Pancreas (tissue), 10 donors: ENCODE measurements around the gene PAWR. TPM values are rescaled to one million over a fixed set of nuclear protein-coding genes. Genes with fewer than 3 reads are reported as not detected.

Experiments
- ATAC-seq, 4 donors: fragments of 200-7000 bp; cut with Tn5 transposase; one replicate each; pipeline versions ENCODE4 v1.8.0 to v1.9.1; 2020; ENCODE audit warnings: mild to moderate bottlenecking in 4 of 4, moderate library complexity in 4 of 4
- DNase-seq, 6 donors: peaks; one replicate each; pipeline ENCODE4 v3.0.0-alpha.2; 2020
- FAIRE-seq: peaks from 2 replicates; lab custom pipeline; 2012; peaks lifted over from hg19 to GRCh38; lab: Jason Lieb, UNC
- H3K27ac ChIP-seq, 4 donors: fragments of 200-600 bp; sonication (generic); 1 replicate in 3 of 4; 2 replicates in 1 of 4; pipeline versions ENCODE4 v1.5.0 to v1.8.0; 2020
- H3K27me3 ChIP-seq, 4 donors: fragments of 200-600 bp; one replicate each; pipeline ENCODE4 v1.8.0; 2021
- H3K36me3 ChIP-seq, 3 donors: fragments of 200-600 bp; sonication (generic) in 1 of 3; one replicate each; pipeline versions ENCODE4 v1.5.0 to v1.8.0; 2020 to 2021
- H3K4me1 ChIP-seq, 3 donors: fragments of 200-600 bp; one replicate each; pipeline ENCODE4 v1.8.0; 2021
- H3K4me3 ChIP-seq, 4 donors: fragments of 200-600 bp; sonication (generic) in 2 of 4; one replicate each; pipeline versions ENCODE4 v1.5.0 to v1.8.0; 2020 to 2021
- H3K9me3 ChIP-seq, 4 donors: fragments of 200-600 bp; one replicate each; pipeline ENCODE4 v1.8.0; 2021
- WGBS, 2 donors: extraction: QIAGEN DNeasy Blood & Tissue Kit; methylation state at CpG; one replicate each; pipeline ENCODE4 v1.1.7; 2013; 5-methylcytosine and 5-hydroxymethylcytosine counted together
- intact Hi-C, 3 donors: fragments of 100-400 bp; cut with DNase I; formaldehyde crosslinking; loops; one replicate each; pipeline versions ENCODE4 v1.11.1 to v1.14.2; 2022
- polyA plus RNA-seq, 2 donors: library from polyadenylated mRNA; stranded (reverse); fragments of 200-250 nt; gene quantifications; one replicate each; pipeline ENCODE4 v1.2.3, GENCODE V29; 2013
- total RNA-seq, 6 donors: library from RNA; stranded (reverse); fragmentation: NEBNext Ultra II Directional in 4 of 6; extraction: Animal tissue kit (Norgen Biotek cat#: 25700) in 4 of 6; gene quantifications; one replicate each; pipeline versions ENCODE4 v1.2.1 to v1.2.4, GENCODE V29; 2021 to 2023
- TF ChIP-seq, protein P1 (sequence below), 4 donors: fragments of 200-600 bp; sonication (generic) in 3 of 4; IDR thresholded peaks; one replicate each; pipeline versions ENCODE4 v1.5.0 to v1.8.0; 2021; ENCODE audit warnings: antibody characterized with exemption in 4 of 4
- donor health status: healthy with polysubstance abuse.
- donor health status: DM: no; HTN: no; CAD: no; lungs with moderate emphysema.
- donor health status: DM: no; HTN: no; CAD: no.
- donor health status: control.
- donor health status: control.
- donor health status: Bipolar disorder and iron deficiency.
- donor health status: DM: yes; HTN: yes; CAD: no.
- donor health status: DM: no; HTN: no; CAD: no.
- donor health status: DM: no; HTN: no; CAD: no.
- donor health status: DM: yes; HTN: yes; CAD: no.

Gene PAWR
- total and polyA plus RNA-seq, 8 donors, result 18.8 to 64.4 (median 37.3) TPM

DNA sequence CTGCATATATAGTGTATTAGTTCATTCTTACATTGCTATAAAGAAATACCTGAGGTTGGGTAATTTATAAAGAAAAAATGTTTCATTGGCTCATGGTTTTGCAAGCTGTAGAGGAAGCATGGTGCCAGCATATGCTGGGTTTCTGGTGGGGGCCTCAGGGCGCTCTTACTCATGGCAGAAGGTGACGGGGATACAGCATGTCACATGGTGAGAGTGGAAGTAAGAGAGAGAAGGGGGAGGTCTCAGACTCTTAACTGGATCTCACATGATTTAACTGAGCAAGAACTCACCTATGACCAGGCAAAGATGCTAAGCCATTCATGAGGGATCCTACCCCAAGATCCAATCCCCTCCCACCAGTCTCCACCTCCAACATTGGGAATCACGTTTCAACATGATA is 15.9 kb upstream of the PAWR start:
- no peak overlapping the region for H3K4me3 ChIP-seq
- H3K36me3 ChIP-seq, result no peaks in the 10 kb centered on the region
- H3K27ac ChIP-seq, result no peak overlapping the region
- DNase-seq (no peak), ATAC-seq (no peak), FAIRE-seq (no peak)
- TF ChIP-seq, protein P1, sequence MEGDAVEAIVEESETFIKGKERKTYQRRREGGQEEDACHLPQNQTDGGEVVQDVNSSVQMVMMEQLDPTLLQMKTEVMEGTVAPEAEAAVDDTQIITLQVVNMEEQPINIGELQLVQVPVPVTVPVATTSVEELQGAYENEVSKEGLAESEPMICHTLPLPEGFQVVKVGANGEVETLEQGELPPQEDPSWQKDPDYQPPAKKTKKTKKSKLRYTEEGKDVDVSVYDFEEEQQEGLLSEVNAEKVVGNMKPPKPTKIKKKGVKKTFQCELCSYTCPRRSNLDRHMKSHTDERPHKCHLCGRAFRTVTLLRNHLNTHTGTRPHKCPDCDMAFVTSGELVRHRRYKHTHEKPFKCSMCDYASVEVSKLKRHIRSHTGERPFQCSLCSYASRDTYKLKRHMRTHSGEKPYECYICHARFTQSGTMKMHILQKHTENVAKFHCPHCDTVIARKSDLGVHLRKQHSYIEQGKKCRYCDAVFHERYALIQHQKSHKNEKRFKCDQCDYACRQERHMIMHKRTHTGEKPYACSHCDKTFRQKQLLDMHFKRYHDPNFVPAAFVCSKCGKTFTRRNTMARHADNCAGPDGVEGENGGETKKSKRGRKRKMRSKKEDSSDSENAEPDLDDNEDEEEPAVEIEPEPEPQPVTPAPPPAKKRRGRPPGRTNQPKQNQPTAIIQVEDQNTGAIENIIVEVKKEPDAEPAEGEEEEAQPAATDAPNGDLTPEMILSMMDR (IDR thresholded peaks at IDR 0.05), result no peak
- no peaks in the 10 kb centered on the region for H3K27me3 ChIP-seq
- WGBS, 2 donors, result 66 to 71% methylated on average over 3 of the region's 3 CpGs
- intact Hi-C loops, result no loop called here
- no peaks in the 10 kb centered on the region for H3K4me1 ChIP-seq
- H3K9me3 ChIP-seq, result no peaks in the 10 kb centered on the region

DNA sequence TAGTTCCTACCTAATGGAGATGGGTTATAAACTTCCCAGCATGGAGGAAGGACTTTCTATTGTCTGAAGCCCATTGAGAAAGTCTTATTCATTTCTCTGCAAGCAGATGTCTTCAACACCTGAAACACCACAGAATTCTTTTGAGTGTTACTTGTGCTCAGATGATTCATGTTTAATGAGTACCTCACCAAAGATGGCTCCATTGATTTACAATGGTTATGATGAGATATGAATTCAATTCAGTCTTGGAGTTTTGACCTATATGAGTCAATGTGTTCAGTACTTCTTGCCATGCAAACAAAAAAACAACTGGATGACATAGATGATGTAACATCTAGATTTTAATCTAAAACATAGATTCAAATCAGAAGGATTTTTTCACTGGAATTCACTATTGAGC is 15.4 kb upstream of the PAWR start:
- H3K27ac ChIP-seq, result no peak overlapping the region
- no peaks in the 10 kb centered on the region for H3K27me3 ChIP-seq
- TF ChIP-seq, protein P1 (IDR thresholded peaks at IDR 0.05), result no peak
- no peak overlapping the region for H3K4me3 ChIP-seq
- no peak for FAIRE-seq
- no peaks in the 10 kb centered on the region for H3K36me3 ChIP-seq
- no peak for DNase-seq
- H3K9me3 ChIP-seq, result no peaks in the 10 kb centered on the region
- no peaks in the 10 kb centered on the region for H3K4me1 ChIP-seq
- ATAC-seq, result no peak
- intact Hi-C loops, result no loop called here

DNA sequence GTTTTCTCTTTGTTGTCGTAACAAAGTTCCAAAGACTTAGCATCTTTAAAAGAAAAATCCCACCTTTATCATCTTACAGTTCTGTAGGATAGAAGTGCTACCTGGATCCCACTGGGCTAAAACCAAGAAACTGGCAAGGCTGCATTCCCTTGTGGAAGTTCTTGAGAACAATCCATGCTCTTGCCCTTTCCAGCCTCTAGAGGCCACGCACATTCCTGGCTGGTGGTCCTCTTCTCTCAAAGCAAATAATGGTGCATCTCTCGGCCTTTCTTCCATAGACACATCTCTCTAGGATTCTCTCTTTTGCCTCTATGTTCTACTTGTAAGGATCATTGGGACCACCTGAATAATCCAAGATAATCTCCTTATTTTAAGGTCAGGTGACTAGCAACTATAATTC is 8.2 kb upstream of the PAWR start:
- DNase-seq, result no peak
- FAIRE-seq, result no peak
- 88 to 95% methylated on average over 3 of the region's 3 CpGs for WGBS, 2 donors
- Histone ChIP-seq H3K9me3 (no peaks in the 10 kb centered on the region), H3K4me3 (no peak overlapping the region), H3K27ac (no peak overlapping the region), H3K4me1 (no peaks in the 10 kb centered on the region), H3K36me3 (no peaks in the 10 kb centered on the region), H3K27me3 (no peaks in the 10 kb centered on the region)
- intact Hi-C loops, result no loop called here
- ATAC-seq, result no peak
- TF ChIP-seq, protein P1 (IDR thresholded peaks at IDR 0.05), result no peak

DNA sequence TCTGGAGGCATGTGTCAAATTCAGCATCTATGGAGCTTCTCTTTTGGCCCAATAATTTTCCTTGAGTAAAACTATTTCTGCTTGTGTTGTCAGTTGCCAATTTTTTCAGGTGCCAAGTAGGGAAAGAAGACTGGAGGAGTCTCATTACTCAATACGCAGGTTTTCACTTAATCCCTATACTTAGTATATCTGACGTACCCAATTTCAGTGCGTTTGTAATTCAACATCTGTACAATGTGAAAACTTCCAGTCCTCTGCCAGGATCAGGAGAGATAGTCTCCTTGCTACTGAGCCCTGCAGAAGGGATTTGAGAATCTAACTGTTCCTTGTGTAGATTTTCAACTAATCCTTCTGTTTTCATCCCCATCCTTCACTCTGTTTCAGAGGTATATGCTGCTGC is 5.7 kb upstream of the PAWR start:
- Histone ChIP-seq H3K4me3 (no peak overlapping the region), H3K4me1 (peaks cover 0 to 3% (median 0%) of the 10 kb centered on the region in 3 donors), H3K27me3 (no peaks in the 10 kb centered on the region), H3K36me3 (no peaks in the 10 kb centered on the region), H3K9me3 (no peaks in the 10 kb centered on the region), H3K27ac (no peak overlapping the region)
- TF ChIP-seq, protein P1 (IDR thresholded peaks at IDR 0.05), result no peak
- intact Hi-C loops, result no loop called here
- FAIRE-seq, result no peak
- 88 to 95% methylated on average over 3 of the region's 3 CpGs for WGBS, 2 donors
- ATAC-seq, result no peak
- no peak for DNase-seq

DNA sequence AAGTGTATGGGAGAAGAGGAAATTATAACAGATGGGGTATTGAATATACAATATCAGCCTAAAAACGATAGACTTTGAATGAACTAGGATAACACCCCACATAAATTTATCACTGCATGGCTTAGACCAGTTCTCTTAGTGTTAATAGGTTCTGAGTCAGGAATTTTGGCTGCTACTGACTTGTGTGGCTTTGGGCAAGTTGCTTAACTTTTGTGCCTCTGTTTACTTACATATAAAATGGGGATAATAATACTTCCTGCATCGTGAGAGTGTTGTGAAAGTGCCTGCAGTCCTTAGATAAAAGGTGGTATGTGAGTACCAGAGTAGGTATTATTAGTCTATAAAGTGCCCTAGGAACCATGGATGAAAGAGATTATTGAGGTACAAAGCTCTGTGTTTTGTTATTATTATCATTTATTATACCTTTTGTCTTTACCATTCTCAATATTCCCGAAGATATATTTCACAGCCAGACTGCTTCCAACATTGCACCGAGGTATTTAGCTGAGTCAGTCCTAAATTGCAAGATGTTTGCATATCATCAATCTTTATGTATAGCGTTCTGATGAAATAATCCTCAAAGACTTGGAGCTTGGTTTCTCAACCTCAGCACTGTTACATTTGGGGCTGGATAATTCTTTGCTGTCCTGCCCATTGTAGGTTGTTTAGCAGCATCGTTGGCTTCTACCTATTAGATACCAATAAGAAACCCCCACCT is 2.3 kb upstream of the PAWR start:
- no peaks in the 10 kb centered on the region for H3K36me3 ChIP-seq
- H3K9me3 ChIP-seq, result no peaks in the 10 kb centered on the region
- peak overlapping the region in 2 of 4 donors; percentile 91 to 96 for H3K27ac ChIP-seq
- H3K27me3 ChIP-seq, result no peaks in the 10 kb centered on the region
- 33 to 37% methylated on average over 6 of the region's 6 CpGs for WGBS, 2 donors
- FAIRE-seq (no peak), DNase-seq (no peak), ATAC-seq (no peak)
- peak overlapping the region in 2 of 4 donors; percentile 83 to 97 for H3K4me3 ChIP-seq
- H3K4me1 ChIP-seq, result peaks cover 0 to 6% (median 0%) of the 10 kb centered on the region in 3 donors
- TF ChIP-seq, protein P1 (IDR thresholded peaks at IDR 0.05), result no peak
- intact Hi-C loops, result no loop called here
